Activated CD4-positive, CD25-positive, alpha-beta regulatory T cell treated with anti-CD3 and anti-CD28 coated beads, Interleukin-2, amount 50 U/mL, for 16 hours (primary cell): ENCODE results near the gene ARPP21.
"Not testable (repeated sequence)": the region's sequence is repeated elsewhere in the genome, so short reads cannot be mapped to it uniquely, and the experiment has no call there.

ENCODE experiments used
- DNase-seq: peaks from one replicate; pipeline ENCODE4 v3.0.0-alpha.2; 2020; ENCODE audit warnings: low read depth, low spot score

The ARPP21 gene

DNA sequence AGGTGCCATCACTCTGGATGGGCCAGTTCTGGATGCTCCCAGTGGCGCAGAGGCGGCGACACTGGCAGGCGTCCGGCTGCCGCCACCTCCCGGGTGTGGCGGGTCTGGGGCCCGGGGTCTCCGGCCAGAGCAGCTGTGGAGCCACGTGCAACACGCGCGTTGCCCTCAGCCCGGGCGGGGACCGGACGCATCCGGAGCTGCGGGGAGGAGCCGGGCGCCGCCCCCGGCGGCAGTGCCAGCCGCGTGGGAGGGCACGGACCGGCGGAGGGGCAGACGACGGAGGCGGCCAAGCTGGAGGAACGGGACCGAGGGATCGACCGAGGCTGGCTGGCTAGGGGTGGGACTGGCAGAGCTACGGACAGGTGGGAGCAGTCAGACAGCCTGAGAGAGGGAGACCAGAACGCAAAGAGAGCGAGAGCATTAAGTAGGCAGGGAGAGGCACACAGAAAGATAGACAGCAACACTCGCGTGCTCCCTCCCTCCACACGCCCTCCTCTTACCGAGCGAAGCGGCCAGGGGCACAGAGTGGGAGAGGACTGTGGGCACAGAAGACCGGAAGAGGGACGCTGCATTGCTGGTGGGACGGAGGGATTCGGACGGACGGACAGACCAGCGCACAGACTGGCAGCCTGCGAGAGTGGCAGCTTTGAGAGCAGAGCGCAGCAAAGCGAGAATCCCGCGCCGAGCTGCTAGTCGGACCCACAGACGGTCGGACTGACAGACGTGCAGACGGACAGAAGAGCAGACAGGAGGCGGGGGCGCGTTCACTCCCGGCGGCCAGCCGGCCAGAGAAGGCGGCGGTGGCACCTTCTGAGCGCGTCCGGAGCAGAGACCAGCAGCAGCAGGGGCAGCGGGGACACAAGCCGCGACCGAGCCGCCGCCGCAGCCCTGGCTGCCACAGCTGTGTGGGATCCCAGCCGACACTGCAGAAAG is at the start of gene ARPP21:
TSS of gene ARPP21 (plus strand) at position 272 of the 933 bp plus-strand sequence. CDS start 42,227 bp downstream, outside the sequence.
- no peak for DNase-seq

DNA sequence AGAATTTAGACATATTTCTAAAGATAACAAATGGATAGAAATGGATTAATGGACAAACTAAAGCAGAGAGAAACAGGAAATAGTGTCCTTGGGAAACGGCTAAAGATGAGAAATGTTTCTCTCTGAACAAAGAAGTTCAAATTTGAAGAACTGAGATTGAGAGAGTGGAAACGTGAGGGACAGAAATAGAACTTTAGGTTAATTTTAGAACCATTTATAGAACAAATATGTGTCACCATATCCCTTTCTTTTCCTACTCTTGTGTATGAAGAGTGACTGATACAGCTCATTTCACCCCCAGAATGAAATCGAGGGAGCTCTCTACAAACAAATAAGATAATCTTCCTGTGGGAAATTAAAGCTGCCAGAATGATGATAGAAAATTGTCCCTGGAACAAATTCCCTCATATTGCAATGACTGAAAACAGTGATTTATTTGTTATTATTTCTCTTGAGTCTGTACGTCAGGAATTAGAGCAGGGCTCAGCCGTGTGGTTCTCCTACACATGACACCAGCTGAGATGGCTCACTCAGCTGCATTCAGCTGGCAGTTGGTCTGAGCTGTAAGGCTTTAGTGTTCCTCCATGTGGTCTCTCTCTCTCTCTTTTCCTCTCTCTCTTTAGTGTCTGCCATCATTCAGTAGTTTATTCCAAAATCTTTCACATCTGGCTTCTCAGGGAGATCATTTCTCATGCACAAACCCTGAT is 46.6 kb upstream of the ARPP21 start:
- DNase-seq: no peak

DNA sequence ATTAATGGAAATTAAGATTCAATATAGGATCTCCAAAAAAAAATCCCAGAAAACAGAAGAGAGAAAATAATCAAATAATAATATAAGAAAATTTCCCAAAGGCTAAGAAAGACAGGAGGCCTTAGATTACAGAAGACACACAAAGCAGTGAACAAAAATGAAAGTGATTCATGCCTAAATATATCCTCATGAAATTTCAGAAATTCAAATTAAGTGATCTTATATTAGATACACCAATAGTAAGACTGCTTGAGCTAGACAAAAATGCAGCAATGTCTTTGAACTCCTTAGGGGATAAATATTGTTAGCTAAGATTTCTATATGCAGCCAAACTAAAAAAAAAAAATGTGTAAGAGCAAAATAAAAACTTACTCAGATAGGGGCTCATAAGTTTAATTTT is 44.6 kb upstream of the ARPP21 start:
- DNase-seq: no peak

DNA sequence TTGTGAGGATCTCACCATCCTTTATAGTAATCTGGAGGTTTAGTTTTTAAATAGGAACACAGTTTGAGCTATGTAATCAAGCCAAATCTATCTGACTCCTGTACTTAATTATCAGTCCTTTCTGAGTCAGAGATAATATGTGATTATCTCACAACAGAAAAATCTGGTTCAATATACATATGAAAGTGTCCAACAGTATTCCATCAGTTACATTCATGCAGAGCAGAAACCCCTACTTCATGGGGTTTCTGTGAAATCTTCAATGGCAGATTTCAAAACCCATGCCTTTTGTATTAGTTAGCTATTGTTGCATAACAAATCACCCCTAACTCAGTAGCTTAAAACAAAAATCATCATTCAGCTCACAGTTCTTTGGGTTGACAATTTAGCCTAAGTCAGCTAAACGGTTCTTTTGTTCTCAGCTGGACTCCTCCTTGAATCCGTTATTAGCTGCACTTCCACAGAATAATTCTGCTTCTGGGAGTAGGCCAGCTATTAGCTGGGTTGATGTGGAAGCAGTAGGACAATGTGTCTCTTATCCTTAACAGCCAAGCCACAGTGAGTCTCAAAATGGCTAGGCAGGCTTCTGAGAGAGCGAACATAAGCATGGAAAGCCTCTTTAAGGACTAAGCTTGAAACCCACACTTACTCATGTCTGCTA is 42.9 kb upstream of the ARPP21 start:
- DNase-seq: no peak

DNA sequence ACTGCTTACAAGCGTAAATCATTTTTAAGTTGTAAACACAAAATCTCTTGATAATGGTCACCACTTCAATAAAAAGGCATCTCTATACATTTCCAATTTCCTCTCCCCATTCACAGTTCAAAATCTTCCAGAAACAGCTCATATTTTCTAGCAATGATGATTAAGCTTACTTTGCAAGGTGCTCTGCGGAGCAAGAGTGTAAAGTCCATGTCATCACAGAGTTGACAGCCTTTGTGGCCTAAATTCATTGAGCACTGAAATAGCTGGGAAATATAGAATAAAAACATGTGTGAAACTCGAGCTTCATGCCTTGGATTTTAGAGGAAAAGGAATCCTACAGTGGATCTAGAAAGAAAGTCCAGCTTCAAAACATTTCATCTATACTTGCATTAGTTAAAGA is 41.8 kb upstream of the ARPP21 start:
- DNase-seq: no peak

DNA sequence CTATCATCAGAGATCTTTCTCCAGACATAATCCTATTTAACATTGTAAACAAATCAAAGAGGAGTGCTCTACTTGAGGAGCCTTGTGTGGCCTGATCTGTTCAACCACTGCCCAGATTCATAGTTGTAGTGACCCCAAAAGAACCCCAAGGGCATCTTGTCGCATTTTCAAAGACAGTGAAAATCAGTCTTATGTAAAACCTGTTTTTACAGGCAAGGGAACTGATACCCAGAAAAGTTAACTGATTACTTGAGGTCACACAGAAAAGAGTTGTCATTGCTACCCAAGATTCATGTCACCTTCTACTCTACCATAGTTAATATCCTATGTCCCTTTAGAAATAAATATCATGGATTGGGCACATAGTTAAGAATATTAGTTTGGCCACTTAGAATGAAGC is 40.5 kb upstream of the ARPP21 start:
- no peak for DNase-seq

DNA sequence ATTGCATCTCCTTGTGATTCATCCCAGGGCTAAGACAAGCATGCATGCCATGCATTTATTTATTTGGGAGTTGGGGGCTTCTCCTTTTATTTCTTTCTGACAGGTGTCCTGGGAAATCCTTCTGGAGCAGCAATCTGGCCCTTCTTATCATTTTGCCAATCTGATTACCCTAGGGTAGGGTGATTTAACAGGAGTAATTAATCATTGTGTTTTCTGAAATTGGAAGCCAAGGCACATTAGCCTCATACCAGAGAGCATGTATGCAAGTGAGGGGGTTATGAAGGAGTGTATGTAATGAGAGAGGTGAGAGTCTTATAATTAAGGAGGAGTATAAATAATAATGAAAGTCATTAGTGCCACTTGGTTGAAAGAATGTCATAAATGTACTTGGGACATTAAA is 37.4 kb upstream of the ARPP21 start:
- no peak for DNase-seq

DNA sequence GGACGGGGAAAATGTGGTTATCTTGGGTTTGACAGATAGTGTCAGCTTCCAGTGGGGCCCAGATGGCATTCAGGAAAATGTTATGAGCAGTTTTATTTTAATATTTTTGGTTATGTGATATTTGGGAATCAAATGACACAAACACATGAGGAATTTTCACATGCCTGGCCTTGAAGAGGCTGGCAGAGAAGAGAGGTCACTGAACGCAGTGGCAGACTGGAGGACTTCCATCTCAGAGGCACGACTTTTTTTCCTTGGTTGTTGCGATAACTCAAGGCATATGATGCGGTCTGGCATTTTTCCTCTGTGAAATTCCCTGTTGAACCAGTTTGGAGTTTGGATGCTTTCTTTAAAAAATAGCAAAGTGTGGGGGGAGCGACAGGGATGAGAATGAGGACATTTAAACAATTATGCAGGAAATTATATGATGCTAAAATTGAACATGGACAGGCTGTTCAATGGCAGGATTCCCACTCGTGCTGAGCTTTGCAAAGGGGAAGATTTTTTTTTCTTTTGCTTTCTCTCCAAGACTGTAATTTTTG is 36.9 kb upstream of the ARPP21 start:
- DNase-seq: no peak

DNA sequence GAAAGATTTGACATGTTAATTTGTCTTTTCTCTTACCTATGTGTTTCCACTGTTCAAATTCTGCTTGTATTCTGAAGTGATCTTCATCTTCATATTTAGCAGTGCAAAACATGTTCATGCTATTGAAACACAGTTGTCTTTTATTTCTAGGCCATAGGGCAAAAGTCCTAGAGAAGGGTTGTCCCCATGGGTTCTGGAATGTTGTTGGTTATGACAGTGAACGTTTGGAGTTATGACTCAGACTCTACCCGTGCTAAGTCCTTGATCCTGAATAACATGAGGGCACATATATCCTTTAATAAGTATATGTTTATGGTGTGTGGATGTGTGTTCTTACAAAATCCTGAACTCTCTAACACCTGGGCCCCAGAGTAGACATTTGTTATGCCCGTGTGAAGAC is 23.0 kb upstream of the ARPP21 start:
- no peak for DNase-seq

DNA sequence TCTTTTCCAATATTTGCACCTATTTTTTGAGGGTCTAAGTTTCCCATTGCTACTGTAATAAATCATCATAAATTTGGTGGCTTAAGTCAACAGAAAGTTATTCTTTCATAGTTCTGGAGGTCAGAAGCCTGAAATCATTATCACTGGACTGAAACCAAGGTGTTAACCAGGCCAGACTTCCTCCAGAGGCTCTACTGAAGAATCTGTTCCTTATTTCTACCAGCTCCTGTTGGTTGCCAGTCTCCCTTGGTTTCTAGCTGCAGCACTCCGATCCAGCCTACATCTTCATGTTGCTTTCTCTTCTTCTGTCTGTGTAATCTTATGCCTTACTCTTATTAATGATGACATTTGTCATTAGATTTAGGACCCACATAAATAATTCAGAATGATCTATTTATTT is 22.0 kb upstream of the ARPP21 start:
- no peak for DNase-seq

DNA sequence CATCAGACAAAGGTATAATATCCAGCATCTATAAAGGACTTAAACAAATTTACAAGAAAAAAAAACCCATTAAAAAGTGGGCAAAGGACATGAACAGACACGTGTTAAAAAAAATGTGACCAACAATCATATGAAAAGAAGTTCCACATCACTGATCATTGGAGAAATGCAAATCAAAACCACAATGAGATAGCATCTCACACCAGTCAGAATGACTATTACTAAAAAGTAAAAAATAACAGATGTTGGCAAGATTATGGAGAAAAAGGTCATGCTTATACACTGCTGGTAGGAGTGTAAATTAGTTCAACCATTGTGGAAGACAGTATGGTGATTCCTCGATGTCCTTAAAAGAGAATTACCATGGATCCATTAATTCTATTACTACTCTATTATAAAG is 19.1 kb upstream of the ARPP21 start:
- DNase-seq: not testable (repeated sequence)

DNA sequence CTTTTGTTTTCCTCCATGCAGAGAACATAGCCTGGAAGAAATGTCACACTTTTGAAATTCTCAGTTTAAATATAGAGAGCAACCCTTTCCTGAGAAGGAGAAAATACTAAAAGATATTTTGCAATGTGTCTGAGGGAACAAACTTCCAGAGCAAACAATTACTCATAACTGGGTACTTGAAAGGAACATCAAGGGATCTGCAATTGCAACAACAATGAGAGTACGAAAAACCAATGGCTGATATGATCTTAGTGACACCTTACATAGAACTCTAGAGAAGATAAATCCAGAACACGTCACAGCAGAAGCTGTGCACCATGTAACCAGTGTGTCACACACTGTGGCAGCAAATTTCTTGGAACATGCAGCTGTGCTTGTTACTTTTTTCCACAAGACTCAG is 14.6 kb upstream of the ARPP21 start:
- DNase-seq: no peak

DNA sequence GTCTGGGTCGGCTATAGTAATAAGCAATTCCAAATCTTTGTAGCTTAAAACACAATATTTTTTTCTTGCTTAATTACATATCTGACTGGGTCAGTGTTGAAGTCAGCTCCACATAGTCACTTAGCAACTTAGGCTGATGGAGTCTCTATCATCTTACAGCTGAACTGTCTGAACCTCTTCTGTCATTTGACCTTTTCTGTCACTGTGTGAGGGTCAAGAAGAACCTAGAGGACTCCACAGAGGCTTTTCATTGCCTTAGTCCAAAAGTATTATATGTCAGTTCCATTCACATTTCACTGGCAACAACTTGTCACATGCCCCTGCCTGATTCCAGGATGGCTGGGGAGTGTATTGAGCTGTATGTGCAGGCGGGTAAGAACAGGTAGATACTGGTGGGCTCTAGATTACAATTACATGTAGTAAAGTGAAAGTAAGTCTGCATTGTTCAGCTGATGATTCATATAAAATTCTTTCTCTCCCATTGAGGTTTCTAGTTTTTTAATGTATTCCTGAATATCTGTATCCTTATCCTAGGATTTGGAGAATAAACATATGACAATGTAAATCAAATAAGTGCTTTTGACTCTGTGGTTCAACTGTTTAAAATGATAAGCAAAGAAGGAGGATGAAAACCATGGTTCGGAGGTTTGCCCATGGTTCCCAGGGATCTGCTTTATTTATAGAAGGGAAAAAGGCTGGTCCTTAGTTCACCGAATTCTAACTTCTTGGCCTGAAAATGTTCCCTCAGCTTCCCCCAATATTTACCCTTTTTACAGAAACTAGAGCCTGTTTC is 5.8 kb upstream of the ARPP21 start:
- no peak for DNase-seq

DNA sequence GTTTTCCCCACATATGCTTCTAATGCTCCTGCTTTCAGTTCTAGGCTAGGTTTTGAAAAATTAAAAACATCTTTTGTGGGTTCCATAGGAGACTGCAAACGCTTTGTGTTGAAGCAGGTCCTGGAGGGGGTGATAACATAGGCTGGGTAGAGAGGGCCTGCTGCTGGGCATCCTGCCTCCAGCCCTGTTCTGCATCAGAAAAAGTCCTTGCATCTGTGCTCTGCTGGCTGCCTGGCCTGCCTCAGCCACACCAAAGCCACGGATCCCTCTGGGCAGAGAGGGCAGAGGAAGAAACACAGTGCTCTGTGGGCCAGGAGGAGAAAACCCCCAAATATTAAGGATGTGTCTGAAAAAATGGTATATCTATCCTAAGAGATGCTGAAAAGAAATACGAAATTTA is 3.9 kb upstream of the ARPP21 start:
- no peak for DNase-seq

DNA sequence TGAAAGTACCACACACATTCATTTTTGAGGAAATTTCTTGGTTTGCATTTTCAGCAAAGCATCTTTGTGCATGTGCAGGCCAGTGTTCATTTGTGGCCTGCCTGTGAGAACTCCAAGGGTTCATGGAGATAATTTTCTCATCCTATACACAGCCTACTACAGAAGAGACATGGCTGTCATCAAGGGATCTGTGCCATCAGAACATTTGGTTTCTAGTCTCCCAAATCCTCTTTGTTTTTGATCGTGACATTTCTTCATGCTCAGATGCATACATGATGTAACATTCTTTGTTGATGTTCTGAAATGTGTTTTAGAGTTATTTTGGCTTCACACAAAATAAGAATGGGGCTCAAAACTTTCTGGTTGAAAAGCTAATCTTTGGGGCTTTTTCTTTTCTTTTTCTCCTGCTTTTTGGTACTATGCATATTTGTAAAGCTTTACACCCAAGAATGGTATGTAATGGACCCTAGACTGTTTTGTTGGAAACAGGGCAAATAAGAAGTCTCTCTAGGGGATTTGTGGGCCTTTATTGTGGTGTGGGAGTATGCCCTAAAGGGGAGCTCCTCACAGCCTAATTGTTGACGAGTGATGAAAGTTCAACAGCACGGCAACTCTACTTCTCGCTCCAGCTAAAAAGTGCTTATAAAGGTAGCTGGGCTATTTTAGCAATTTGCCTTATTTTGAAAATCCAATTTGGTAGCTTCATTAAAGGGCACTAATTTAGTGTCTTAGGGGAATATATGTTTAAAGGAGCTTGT is 3.2 kb upstream of the ARPP21 start:
- no peak for DNase-seq

DNA sequence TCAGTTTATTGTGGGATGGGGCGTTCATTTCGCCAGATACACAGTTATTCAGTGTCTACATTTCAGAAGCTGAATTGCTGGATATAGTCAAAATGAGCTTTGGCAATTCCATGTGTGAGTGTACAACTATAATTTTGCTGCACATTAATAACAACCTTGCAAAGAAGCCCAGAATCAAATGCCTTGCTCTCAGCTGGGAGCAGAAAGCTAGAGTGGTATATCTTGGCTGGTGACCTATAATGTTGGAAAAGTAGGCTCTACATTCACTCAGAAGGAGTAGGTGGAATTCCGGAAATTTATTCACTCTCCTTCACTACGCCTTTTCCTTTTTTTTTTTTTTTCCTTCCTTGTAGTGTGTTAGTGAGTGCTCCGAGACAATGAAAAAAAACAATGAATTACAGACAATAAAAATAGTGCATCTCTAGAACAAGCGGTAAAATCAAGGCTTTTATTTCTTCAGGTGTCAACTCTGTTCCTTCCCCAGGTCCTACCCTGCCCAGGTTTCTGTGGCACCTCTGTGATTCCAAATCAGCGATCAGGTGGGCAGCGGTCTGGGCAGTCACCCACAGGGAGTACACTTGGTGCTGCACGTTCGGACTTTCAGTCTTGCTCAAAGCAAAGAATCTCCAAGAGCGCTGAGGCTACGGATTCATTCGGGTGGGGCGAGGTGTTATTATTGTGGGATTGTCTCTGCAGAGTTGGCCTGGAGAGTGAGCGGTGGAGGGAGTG is 910 bp upstream of the ARPP21 start:
- no peak for DNase-seq

DNA sequence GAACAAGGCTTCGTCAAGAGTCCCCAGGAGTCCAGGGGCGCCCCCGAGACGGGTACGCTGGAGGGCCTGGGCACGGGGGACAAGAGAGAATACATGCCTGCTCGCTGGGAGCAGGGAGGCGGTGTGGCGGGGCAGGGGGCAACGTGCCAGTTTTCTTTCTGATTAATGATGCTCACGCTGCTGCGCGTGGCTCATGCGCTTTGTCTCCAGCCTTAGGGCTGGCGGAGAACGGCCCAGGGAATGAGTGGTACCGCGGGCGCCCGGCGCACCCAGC is 408 bp upstream of the ARPP21 start:
- DNase-seq: no peak

DNA sequence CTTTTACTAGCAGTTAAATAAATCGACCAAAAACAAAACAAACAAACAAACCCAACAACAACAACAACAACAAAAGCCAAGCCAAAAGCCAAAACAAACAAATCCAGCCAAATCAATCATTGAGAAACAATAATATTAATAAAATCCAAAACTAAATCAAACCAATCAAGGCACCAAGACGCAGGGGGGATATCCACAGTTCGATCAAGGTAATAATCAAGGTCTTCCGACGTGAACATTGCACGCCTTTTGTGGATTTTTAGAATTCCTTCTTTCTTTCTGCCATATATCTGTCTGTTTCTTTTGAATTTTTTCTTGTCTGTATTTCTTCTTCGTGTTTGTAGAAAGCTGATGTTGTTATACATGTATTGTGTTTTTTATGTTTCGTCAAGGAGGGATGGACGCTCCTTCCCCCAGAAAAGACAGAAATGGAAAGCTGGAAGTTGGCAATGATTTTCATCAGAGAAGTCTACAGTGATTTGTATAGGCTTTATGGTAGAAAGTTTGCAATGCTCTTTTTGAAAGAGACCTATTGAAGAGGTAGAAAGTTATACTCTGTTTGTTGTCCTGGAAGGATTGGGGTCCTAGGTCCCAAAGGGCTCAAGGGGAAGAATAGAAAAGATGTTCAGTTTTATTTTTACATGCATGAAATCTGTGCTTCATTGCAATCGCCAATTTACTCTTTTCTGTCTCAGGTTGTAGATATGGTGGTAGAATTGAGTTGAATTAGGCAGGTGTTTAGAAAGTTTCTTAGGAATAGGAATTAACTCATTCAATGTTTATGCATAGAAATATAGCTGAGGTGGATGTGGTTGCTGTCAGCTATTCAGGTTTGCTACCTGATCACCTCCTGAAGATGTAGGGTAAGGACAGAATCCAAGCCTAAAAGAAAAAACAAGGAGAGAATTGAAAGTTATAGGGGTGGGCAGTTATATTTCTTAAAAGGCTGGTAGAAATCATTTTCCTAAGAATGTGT is 1.2 kb downstream of the ARPP21 start:
- DNase-seq: no peak

DNA sequence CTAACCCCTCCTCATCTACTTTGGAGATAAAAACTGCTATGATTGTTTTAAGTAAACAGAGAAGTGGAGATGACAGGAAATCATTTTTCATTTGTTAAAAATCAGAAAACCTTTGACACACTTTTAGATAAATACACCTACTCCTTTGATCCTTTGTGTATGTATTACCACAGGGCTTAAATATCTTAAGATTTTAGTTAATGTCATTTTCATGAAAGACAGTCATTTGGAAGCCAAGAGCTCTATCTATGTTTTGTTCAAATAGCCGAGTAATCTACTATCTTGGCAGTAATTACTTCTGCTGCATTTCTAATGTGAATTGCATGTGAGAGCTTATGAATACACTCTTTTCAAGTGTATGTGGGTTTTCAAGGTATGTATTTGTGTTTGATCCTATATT is 2.0 kb downstream of the ARPP21 start:
- no peak for DNase-seq
